AG09309 (cell line): ENCODE results near the gene IGFN1.

ENCODE experiments used
- DNase-seq: peaks from one replicate; pipeline ENCODE4 v3.0.0-alpha.2; 2010; ENCODE audit warnings: low read depth
- H3K4me3 ChIP-seq: 2 replicates; pipeline ENCODE4 v1.5.1; 2011; ENCODE audit warnings: mild to moderate bottlenecking, low read depth, low read length, moderate library complexity; ENCODE audit not compliant: control insufficient read depth
- TF ChIP-seq, protein P1 (sequence below): IDR thresholded peaks from 2 replicates; pipeline ENCODE4 v1.5.1; 2011; ENCODE audit warnings: mild to moderate bottlenecking, low read depth, low read length, inconsistent platforms; ENCODE audit not compliant: insufficient read depth, control insufficient read depth; ENCODE audit errors: missing control alignments

The IGFN1 gene

DNA sequence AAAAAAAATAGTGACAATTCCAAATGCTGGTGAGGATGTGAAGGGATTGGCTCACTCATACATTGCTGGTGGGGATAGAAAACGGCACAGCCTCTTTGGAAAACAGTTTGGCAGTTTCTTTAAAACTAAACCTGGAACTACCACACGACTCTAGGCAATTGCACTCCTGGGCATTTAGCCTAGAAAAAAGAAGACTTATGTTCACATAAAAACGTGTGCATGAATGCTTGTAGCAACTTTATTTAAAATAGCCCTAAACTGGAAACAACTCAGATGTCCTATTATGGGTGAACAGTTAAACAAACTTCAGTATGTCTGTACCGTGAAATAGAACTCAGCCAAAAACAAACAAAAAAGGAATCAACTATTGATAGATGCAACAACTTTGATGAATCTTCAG, 26.9 kb upstream of the IGFN1 start:
- TF ChIP-seq, protein P1, sequence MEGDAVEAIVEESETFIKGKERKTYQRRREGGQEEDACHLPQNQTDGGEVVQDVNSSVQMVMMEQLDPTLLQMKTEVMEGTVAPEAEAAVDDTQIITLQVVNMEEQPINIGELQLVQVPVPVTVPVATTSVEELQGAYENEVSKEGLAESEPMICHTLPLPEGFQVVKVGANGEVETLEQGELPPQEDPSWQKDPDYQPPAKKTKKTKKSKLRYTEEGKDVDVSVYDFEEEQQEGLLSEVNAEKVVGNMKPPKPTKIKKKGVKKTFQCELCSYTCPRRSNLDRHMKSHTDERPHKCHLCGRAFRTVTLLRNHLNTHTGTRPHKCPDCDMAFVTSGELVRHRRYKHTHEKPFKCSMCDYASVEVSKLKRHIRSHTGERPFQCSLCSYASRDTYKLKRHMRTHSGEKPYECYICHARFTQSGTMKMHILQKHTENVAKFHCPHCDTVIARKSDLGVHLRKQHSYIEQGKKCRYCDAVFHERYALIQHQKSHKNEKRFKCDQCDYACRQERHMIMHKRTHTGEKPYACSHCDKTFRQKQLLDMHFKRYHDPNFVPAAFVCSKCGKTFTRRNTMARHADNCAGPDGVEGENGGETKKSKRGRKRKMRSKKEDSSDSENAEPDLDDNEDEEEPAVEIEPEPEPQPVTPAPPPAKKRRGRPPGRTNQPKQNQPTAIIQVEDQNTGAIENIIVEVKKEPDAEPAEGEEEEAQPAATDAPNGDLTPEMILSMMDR = no peak
- H3K4me3 ChIP-seq = no peak overlapping the region
- DNase-seq = no peak

GRCh38 chr1:201164645-201165044, 26.0 kb upstream of the IGFN1 start:
- no peak for DNase-seq
- H3K4me3 ChIP-seq = no peak overlapping the region
- TF ChIP-seq, protein P1 = no peak

DNA sequence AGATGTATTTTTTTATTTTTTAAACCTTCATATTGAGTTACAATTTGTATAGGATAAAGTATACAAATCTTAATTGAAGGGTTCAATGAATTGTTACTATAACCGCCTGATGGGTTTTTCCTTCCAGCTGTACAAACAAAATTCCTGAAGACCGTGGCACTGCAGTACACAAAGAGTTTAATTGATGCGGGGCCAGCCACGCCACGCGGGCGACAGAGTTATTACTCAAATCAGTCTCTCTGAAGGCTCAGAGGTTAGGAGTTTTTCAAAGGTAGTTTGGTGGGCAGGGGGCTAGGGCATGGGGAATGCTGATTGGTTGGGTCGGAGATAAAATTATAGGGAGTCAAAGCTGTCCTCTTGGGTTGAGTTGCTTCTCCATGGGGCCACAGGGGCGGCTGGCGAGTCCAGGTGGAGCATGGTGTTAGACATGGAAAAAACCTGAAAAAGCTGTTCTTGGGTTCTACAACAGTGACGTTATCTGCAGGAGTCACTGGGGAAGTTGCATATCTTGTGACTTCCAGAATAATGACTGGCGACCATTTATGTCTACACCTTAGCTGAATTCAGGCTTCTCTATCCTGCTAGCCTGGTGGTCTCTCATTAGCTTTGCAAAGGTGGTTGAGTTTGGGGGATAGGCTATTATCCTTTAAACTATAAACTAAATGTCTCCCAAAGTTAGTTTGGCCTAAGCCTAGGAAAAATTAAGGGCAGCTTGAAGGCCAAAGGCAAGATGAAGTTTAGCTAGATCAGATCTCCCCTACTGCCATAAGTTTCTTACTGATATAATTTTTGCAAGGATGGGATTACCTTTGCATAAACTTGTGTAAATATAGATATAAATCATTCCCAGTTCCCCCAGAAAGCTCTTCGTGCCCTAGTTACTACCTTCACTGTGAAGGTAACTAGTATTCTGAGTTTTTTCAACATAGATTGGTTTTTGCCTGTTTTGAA, 23.3 kb upstream of the IGFN1 start:
- no peak for DNase-seq
- TF ChIP-seq, protein P1 = no peak
- H3K4me3 ChIP-seq = no peak overlapping the region

DNA sequence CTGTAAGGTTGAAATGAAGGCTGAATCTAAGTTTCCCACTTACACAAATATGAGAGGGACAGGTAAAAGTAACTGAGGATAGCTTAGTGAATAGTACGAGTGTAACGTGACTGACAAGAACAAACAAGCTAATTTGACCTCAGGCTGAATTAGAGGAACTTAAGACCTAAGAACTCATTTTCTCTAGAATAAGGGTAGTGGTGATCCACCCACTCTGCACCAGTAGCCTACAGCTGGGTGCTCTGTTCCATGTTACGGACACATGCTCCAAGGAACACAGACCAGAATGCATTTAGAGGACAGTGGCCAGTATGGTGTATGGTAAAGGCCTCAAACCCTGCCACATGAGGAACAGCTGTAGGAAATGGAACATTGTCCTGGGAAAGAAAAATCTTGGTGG, 21.4 kb upstream of the IGFN1 start:
- DNase-seq = no peak
- TF ChIP-seq, protein P1 = no peak
- H3K4me3 ChIP-seq = no peak overlapping the region

DNA sequence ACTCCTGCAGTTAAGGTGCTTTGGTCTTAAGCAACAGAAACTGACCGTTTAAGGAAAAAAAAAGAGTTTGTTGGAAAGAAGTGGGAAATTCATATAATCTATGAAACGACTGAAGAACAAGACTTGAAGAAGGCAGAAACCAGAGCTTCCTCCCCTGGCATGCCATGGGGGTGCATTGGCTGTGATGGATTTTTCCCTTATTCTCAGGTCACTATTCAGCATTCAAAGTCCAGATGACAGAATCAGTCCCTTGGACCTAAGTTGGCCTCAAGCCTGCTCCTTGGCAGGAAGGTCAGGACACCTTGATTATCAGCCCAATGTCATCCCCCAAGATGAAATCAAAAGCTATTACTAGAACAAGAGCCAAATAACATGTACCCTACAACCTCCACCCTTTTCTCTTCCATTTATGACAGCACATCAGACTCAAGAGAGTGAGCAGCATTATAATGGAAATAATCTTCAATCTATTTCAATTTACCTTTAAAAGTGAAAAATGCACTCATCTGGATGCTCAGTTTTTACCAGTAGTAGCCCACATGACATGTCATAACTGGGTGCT, 20.6 kb upstream of the IGFN1 start:
- H3K4me3 ChIP-seq = no peak overlapping the region; the same call in 1 of the 2 replicates
- no peak for DNase-seq
- TF ChIP-seq, protein P1 = no peak

GRCh38 chr1:201170533-201171062, 20.0 kb upstream of the IGFN1 start:
- peak; percentile 52 for DNase-seq
- TF ChIP-seq, protein P1 = no peak
- peak overlapping the region; percentile 72 for H3K4me3 ChIP-seq
